Astrocyte of the cerebellum (primary cell): ENCODE measurements around the gene CDH15.

ENCODE experiments used
- DNase-seq: peaks from one replicate; pipeline ENCODE4 v3.0.0-alpha.2; 2011; ENCODE audit warnings: low read depth
- H3K4me3 ChIP-seq: 2 replicates; pipeline ENCODE4 v1.5.1; 2011; ENCODE audit warnings: mild to moderate bottlenecking, low read depth, low read length, moderate library complexity
- CTCF ChIP-seq: IDR thresholded peaks from 2 replicates; pipeline ENCODE4 v1.5.1; 2012; ENCODE audit warnings: low read length, low read depth, moderate library complexity, mild to moderate bottlenecking; ENCODE audit errors: missing control alignments
- in situ Hi-C: cut with HindIII; loops from 2 replicates; pipeline ENCODE4 v1.10.0; 2017; ENCODE audit warnings: low sequenced_read_pairs

The CDH15 gene

GRCh38 chr16:89156740-89157645, 14.6 kb upstream of the CDH15 start:
- TF ChIP-seq CTCF = no peak
- H3K4me3 ChIP-seq = no peak overlapping the region
- in situ Hi-C loops = no loop called here
- no peak for DNase-seq

- no peak for DNase-seq
- TF ChIP-seq CTCF = no peak
- in situ Hi-C loops = no loop called here
- H3K4me3 ChIP-seq = no peak overlapping the region
Measured at GRCh38 chr16:89157778-89158177, 13.8 kb upstream of the CDH15 start.

GRCh38 chr16:89159066-89159849, 12.3 kb upstream of the CDH15 start:
- DNase-seq = no peak
- no peak for TF ChIP-seq CTCF
- in situ Hi-C loops = no loop called here
- H3K4me3 ChIP-seq = no peak overlapping the region

DNA sequence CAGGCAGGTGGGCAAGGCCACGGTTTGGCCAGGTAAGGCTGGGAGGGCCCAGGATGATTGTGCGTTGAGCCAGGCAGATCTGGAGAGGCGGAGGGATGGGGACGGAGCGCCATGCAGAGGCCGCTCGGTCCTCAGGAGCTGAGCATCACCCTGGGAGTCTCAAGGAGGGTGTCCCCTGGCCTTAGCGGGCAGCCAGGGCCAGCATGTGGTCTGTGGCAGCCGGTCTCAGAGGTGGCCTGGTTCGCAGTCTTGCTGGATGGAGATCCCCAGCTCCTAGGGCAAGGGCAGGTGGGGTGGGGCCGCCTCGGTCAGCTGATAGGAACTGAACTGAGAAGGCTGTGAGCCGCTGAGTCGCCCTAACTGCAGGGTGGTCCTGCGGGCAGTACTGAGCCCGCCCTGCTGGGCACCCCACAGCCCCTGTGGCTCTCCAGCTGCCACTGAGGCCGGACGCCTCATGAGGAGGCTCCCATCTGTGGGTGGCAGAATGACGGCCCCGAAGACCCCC, 11.6 kb upstream of the CDH15 start:
- no peak for TF ChIP-seq CTCF
- in situ Hi-C loops = no loop called here

GRCh38 chr16:89160977-89161701, 10.4 kb upstream of the CDH15 start:
- TF ChIP-seq CTCF = no peak
- in situ Hi-C loops = no loop called here
- no peak for DNase-seq
- H3K4me3 ChIP-seq = no peak overlapping the region

More for the DNA sequence above, 11.6 kb upstream of the CDH15 start:
- no peak for DNase-seq
- H3K4me3 ChIP-seq = no peak overlapping the region
